HG02642 (cell line): ENCODE data around the gene PRKAB2.
"Not testable (repeated sequence)": the region's sequence is repeated elsewhere in the genome, so short reads cannot be mapped to it uniquely, and the experiment has no call there.

Source experiments
- ATAC-seq: cut with Tn5 transposase; IDR thresholded peaks from one replicate; pipeline ENCODE4 v1.9.1; 2021; ENCODE audit warnings: mild to moderate bottlenecking; ENCODE audit not compliant: unreplicated experiment, poor library complexity

The PRKAB2 gene, protein sequence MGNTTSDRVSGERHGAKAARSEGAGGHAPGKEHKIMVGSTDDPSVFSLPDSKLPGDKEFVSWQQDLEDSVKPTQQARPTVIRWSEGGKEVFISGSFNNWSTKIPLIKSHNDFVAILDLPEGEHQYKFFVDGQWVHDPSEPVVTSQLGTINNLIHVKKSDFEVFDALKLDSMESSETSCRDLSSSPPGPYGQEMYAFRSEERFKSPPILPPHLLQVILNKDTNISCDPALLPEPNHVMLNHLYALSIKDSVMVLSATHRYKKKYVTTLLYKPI

DNA sequence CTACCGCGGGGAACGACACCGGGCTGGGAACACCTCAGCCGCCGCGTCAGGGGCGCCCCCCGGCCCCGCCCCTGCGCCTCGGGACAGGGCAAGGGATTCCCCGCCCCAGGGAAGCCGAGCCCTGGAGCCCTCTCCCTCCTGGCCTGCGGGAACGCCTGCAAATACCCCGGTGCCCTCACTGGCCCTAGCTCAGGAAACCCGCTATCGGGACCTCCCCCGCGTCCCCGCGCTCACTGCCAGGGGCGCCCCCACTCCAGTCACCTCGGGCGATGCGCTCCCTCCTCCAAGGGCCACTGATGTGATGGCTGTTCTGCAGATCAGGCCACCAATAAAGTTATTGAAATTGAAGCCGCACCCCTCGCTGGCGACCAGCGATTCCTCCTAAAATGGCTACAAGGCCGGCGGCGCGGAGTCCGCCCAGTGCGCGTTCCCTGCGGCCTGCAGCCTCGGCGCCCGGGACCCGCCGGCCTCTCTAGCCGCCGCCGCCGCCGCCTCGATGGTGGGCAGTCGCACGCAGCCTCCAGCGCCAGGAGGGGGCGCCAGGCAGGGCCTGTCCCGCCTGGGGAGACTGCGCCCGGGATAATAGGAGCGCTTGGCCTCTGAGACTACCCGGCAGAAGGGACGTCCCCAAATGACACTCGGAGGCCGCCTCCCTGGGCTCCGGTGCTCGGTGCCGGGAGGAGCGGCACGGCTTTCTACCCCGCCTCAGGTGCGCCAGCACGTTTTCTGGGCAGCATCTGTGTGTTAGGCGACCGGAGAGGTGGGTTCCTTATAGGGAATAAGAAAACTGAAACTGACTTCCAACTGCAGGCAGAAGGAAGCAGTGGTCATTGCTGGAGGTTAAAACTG lies at the start of gene PRKAB2:
Gene PRKAB2, minus strand, starts transcription at position 303 of the 849 bp plus-strand sequence. CDS start 326 bp downstream, outside the sequence.
- ATAC-seq, result peak; percentile 92

DNA sequence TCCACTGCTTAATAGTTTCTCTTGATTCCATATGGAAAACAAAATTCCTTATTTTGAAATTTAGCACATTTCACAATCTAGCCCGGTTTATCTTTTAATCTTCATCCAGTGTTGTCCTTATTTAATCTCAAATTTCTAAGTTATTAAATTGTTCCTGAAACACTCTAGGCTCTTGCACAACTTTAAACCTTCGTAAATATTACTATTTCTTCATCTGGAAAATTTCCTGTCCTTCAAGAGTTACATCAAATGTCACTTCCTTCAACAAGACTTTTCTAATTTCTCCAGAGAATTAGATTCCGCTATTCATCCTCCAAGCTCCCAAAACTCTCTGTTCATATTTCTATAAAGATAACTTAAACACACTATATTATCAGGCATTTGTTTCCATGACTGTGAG lies 46.3 kb upstream of the PRKAB2 start:
- ATAC-seq, result no peak

DNA sequence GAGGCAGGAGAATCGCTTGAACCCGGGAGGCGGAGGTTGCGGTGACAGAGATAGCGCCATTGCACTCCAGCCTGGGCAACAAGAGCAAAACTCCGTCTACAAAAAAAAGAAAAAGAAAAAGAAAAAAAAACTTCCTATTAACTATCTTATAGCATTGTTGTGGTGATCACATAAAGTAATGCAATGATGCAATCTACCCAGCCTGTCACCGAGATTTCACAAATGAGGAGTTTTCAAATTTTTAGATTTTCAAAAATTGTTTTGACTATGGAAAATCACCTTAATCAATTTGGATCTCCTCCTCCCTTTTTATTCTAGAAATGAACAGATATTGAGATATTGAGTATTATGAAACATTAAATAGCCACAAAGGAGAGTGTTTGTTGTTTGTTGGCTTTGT lies 44.9 kb upstream of the PRKAB2 start:
- ATAC-seq, result no peak

DNA sequence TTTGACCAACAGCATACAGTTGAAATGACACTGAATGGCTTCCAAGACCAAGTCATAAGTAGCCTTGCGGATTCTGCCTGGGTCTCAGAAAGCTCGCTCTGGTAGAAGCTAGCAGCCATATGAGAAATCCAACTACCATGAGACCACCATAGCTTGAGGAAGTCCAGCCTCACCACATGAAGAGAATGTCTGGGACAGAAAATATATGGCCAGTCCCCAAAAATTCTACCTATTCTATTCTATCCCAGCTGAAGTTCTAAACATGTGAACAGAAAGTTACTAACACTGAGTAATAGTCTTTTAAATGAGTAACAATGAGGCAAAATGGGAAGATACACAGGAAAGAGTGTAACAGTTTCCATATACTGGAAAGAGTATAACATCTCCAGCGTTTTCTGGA lies 43.9 kb upstream of the PRKAB2 start:
- no peak for ATAC-seq

DNA sequence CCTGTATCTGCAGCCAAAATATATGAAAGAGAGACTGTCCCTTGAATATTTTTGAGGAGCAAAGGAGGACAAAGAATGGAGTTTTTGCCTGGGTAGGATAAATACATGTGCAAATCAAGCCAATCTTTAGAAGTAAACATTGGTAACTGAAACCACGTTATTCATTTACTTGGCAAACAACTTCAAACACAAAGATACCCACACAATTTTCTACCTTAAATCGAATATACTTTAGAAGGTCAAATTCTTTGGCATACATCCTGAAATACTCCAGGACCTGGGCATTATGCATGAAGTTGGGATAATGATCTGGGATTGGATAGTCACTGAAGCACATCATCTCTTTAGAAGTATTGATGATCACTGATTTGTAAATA lies 43.3 kb upstream of the PRKAB2 start:
- ATAC-seq, result no peak

DNA sequence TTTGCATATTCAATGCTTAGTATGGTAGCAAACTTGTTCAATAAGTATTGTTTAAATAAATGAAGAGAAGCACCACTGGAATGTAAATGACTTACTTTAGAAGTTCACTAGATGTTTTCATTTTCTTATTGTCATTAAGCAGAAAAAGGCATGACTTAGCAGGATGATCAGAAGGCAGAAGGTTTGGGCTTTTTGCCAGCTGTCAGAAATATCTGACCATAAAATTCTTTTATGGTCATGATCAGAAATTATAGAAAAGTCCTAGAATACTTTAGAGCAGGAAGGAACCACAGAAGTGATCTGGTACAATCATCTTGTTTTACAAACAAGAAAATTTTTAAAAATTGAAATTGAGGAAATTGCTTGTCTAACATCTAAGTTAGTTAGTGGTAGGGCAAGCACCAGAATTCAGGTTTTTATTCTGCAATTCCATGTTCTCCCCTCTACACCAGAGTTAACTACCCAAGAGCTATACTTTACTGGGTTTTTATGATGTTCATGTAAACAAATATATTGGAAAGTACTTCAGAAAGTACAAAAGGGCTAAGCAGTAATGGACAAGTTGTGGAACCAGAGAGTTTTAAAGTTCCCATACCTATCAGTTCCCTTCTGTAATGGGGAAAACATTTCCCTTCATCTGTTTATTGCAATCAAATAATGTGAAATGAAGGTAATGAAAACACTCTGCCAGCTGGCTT lies 42.7 kb upstream of the PRKAB2 start:
- no peak for ATAC-seq

DNA sequence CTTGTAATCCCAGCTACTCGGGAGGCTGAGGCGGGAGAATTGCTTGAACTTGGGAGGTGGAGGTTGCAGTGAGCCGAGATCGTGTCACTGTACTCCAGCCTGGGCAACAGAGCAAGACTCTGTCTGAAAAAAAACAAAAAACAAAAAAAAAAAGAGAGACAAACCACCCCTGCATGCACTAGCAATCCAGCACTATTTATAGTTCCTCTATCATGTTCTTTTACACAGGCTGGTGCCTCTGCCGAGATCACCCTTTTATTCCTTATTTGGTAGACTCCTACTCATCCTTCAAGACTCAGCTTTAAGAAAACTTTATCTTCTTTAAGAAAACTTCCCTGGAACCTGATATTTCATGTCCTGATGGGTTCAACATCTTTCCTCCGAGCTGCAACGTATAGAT lies 42.1 kb upstream of the PRKAB2 start:
- no peak for ATAC-seq

DNA sequence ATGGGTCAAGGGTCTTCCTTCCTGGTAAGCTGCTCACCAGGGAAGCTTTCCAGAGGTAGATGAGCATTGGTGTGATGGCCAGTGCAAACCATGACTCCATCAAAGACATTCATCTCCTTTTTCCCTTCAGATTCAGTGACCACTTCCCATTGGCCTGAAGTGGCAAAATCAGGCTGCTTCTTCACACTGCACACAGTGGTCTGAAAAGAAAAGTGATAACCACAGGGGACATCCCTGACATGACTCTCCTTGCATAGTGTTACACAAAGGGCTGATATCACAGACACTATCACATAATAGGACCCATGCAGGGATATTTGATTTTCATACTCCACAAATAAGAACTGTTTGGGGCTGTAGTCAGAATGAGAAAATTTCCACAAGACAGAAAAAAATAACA lies 41.0 kb upstream of the PRKAB2 start:
- no peak for ATAC-seq

DNA sequence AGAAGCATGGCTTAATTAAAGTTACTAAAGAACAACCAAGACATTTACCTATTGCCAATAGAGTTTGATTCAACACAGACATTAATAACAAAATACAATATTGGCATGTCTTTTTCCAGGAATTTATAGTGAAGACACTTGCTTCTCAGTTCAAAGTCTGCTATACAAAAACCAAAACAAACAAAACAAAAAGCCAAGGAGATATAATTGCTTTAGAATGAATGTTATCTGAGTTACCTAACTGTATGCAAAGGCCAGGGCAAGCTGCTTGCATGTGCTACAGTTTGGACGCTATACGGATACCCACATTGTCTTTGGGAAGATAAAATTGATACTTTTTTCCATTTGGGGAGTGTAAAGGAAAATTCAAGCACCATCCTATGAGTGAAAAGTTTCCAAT lies 39.3 kb upstream of the PRKAB2 start:
- ATAC-seq, result no peak

DNA sequence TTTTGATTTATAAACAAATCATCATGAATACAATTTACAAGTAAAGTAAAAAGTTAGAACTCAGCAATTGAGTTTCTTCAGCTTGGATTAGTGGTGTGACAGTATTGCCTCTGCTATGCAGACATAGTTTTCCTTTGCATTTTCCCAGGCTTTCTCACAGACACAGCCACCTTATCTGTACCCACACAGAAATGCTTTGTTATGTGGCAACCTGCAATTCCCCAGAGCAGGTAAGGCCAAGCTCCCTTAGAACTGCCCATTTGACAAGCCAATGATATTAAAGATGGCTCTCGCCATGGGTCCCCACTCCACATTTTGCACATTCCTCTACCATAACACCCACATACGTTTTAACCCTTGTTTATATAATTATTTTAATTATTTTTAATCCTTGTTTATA lies 38.7 kb upstream of the PRKAB2 start:
- no peak for ATAC-seq

DNA sequence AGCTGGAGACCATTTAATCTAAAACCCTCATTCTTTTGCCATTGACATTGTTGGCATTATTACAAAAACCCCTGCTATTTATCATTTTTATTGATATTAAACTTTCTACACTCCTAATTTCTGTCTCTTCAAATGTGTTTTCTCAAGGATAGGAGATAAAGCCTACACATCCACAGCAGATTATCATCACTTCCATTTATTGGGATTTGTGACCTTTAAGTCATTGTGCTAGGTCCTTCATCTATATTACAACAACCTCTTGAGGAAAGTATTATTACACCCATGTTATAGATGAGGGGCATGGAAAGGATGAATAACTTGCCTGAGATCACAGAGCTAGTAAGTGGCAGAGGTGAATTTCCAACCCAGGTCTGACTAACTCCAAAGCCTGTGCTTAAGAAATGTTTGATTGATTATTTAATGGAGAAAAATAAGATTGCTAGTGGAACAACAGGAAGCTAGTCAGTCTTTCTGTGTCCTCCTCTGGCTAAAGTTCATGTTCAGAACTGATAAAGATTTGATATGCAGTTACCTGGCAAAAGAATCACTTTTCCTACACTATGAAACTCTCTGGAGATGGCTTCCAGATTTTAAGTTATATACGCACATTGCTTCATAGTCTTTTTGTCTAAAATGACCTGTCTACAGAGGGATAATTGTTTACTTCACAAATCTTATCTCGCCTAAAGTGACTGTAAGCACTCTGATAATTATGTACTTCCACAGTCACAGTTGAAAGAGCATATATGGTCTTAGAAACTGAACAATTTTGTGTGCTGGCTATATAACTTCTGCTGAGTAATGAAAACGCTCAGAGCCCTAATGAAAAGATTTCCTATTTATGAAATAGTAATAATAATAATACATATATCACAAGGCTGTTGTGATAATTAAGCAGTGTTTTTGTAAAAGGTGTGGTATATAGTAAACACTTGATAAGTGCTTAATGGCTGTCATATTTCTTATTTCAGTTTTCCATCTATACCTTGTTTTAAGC lies 37.9 kb upstream of the PRKAB2 start:
- no peak for ATAC-seq

DNA sequence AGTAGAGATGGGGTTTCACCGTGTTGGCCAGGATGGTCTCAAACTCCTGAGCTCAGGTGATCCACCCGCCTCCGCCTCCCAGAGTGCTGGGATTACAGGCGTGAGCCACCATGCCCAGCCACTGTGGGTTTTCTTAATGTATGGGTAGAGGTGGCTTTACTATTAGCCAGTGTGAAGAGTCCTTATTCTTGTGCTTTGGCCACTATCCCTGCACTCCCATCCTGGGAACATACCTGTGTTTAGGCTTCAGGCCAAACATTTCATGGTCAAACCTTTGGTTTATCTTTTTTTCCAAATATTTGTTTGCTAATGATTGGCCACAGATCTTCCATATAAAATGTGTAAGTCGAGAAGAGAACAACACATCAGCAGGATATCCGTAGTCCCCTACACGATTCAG lies 36.3 kb upstream of the PRKAB2 start:
- no peak for ATAC-seq

DNA sequence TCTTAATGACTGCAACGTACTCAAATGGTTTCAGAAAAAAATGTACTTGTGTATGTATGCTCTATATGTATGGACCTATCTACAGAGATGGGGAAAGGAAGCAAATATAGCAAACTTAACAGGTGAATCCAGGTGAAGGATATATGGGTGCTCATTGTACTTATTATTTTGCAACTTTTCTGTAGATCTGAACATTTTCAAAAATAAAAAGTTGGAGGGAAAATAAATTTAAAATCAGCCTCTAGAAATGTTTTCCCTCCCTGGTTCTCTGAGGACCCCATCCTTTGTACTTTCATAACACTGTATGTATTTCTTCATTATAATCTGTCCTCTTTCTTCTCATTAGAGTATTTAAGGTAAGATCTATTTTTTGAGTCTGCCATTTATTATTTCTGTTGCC lies 34.9 kb upstream of the PRKAB2 start:
- no peak for ATAC-seq

DNA sequence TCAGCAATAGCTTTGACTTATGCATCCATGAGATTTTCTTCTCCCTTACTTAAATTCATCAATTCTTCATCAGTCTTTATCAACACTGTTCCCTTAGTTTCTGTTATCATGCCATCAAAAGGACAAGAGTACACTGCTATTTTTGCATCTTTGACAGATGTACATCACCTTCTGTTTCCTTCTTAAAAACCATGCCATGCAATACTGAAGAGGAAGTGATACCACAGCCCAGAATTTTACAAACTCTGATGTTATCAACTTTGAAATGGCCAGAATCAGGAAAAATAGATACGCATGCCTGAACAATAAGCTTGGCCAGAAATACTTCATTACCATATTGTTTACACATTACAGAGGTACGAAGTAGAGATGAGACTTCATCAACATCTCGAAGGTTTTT lies 31.8 kb upstream of the PRKAB2 start:
- no peak for ATAC-seq

DNA sequence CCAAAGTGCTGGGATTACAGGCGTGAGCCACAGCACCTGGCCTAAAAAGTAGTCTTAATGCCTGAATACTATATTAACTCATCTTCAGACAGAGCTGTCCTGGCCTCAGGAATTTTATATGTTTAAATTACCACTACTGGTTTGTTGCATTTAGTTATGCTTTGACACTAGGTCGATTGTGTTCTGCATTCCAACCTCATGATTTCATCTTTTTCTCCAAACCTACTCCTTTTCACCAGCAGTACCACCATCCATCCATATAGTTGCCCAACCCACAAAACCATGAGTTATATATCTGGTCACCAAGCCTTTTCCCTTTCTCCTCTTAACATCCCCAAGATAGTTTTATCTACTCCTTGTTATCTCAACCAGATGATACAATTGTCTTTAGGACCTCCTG lies 30.3 kb upstream of the PRKAB2 start:
- ATAC-seq, result no peak

DNA sequence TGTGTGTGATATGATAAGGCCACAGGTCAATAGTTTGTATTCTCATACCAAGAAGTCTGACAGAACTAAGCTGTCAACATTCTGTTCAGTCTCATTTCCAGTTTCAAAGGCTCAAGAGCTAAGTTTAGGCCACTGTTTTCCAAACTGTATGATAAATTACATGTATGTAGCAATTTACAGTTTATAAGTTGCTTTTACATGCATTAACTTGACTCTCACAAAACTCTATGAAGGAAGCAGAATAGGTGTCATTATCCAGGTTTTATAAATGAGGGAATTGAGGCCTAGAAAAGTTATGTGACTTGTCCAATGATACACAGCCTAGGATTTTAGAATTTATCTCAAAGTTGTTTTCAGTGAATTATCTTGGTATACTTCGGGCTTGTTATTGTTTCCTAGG lies 29.5 kb upstream of the PRKAB2 start:
- ATAC-seq, result no peak

DNA sequence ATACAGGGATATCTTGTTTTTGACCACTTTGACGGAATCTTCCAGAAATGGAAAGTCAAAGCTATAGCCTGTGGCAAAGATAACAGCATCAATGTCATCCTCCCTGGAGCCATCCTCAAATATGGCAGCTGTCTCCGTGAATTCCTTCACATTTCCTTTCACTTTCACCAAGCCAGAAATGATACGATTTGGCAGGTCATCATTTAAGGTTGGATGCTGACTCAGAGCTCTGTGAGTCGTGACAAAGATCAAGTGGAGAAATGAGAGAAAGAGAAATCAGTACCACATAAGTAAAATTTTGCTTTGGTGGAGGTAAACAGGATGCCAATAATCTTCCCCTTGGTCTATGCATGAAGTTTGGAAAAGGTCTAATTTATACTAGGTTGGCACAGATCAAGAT lies 29.0 kb upstream of the PRKAB2 start:
- no peak for ATAC-seq

DNA sequence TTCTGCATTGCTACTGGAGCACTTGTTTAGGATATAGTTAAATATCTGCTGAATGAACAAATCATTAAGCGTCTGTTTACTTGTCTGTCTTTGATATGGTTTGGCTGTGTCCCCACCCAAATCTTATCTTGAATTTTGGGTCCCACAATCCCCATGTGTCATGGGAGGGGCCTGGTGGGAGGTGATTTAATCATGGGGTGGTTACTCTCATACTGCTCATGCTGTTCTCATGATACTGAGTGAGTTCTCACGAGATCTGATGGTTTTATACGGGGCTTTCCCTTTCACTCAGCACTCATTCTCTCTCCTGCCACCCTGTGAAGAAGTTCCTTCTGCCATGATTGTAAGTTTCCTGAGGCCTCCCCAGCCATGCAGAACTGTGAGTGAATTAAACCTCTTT lies 25.1 kb upstream of the PRKAB2 start:
- ATAC-seq, result not testable (repeated sequence)

DNA sequence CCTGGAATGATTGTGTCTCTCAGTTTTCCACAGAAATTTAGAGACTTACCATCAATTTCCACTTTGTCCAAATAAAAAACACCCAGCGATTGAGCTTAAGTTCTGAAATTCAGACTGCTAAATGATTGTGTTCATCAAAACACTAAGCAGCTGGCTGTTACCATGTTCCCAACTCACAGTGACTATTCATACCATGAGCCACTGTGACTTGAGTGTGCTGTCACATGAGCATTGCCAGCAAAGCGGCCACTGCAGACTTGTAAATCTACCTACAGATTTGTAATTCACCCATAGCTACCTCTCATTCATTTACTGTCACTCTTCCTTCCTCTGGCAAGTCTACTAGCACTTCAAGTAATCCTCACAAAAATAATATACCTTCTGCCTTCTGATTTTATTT lies 17.2 kb upstream of the PRKAB2 start:
- ATAC-seq, result no peak

DNA sequence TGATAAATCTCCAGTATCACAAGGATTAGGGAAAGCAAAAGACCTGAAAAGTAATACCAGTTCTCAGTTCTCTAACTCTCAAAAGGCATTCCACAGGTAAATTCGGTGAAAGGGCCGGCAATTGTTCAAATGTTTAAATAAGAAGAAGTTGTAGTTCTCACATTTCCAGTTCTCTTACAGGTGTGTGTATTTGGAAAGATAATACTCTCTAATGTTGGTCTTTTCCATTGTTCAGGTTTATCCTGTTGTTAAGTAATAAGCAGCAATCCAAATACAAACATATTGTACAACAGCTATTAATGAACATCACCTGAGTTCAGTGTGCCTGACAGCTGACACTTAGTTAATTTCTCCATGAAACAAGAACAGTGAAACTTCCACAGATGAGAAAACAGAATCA lies 13.2 kb upstream of the PRKAB2 start:
- ATAC-seq, result no peak
